ENCODE results near the gene IL11.

Gene IL11

DNA sequence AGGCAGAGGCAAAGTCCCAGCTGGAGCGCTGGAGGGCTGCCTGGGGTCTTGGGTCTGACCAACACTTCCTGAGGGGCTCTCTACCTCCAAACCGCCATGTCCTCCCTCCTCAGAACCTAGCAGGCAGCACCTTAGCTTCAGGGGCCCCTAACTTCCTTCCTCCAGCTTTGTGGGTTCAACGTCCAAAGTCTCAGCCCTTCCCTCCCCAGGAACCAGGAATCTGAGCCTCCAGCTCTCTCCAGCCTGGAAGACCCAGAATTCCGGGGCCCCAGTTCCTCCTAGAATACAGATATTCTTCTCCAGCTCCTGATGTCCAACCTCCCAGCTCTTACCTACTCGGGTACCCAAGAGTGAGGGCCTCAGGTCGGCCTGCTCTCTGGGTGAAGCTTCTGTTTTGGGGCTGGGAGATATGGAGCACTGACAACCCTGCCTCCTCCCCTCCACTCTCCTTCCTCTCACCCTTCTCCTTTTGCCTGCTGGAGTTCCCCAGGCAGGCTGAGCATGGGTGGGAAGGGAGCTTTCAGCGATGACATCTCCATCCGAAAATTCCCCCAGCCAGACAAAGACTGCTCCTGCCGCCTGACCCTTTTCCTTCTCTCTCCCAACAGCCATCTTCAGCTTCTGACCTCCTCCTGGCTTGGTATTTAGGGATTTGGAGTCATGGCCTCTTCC is 48.7 kb downstream of the IL11 start:
- no peak for DNase-seq

DNA sequence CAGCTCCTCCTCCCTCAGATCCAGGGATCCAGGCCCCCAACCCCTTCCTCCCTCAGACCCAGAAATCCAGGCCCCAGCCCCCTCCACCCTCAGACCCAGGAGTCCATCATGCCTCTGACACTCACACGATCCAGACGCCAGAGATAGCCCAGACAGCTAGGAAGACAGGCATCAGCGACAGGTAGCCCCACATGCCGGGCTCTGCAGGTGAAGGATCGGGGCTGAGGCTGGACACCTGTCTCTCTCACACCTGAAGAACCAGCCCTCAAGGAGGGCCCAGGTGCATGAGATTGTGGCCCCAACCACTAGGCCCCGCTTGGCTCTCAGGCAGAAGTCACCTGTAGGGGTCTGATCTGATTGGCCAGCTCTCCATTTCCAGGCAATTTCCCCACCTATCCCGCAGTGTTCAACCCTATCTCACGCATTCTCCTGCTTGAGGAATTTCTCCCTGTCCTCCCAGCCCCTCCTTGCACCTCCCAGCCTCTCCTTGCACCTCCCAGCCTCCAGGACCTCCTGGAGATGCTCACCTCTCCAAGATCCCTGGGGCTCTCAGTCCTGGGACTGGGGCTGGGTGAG is 49.3 kb downstream of the IL11 start:
- DNase-seq = no peak

DNA sequence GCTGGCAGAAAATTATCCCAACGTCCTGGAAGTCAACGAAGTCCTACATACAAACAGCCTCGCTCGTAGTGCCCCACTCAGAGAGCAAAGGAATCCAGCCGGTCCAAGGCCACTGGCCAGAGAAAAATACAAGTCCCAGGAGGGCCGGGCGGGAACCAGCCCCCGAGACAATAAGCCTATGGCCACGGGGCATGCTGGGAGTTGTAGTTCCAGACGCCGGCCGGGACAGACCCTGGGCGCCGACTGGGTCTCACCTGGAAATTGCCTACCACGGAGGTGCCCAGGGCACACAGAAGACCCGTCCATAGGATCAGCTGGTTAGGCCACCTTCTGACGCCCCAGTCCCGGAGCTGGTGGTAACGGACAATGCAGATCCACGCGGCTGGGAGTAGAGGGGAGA is 50.5 kb downstream of the IL11 start:
- no peak for DNase-seq

DNA sequence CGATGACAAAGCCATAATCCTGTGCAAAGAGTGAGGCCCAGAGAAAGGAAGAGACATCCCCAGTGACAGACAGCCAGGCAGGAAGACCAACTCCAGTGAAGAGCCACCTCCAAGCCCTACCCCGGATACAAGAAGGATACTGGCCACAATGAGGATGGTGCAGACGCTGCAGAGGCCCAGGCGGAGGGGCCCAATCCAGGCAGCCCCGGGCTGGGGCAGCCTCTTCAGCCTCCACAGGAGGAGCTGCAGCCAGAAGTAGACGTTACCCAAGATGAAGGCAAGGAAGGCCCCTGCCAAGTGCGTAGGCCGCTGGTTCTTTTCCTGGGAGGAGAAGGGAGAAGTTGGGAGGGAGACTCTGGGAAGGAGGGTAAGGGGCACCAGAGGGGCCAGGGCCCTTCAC is 53.6 kb downstream of the IL11 start:
- no peak for DNase-seq

DNA sequence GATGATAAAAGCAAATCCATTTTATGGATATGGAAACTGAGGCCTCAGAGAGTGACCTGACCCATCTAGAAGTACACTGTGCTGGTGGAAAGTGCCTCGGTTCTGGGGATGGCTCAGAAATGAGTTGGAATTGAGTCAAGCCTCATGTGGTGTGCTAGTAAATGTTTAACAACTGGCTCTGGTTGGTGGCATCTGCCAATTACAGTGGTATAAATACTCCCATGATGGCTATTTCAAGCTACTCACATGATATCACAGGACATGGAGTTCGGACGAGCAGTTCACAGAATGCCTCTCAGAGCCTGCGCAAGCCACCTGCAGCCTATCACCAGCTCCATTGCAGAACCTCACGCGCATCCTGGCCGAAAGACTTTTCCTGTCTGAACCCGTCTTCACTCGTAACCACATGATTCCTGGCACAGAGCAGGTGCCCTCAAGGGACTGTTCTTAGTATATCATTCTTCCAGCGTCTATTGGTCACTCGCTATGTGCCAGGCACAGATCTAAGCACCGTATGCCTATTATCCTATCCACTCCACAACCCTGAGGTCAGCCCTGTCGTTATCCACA is 54.2 kb downstream of the IL11 start:
- DNase-seq = no peak

DNA sequence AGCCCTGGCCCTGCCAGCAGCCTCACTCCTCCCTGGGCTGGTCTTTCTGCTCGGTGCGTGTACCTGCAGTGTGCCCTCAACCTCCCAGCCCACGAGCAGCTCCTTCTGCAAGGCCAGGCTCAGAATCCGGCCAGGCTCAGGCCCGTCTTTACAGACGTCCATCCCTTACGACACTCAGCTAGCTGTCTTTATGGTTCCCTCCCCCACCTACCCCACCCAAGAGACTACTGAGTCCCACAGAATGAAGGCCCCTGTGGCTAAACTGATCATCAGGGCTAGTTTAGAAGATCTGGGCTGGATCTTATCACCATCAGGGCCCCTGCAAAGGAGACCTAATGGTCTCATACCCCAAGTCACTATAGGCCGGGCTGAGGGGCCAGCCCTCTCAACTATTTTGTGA is 55.9 kb downstream of the IL11 start:
- no peak for DNase-seq

Measured in activated CD4-positive, CD25-positive, alpha-beta regulatory T cell treated with anti-CD3 and anti-CD28 coated beads, Interleukin-2, amount 50 U/mL, for 72 hours (primary cell).